ENCODE measurements around the gene DLG2.

Gene DLG2

GRCh38 chr11:84720706-84721402, 906.3 kb downstream of the DLG2 start:
- DNase-seq: peak in 1 of 2 donors; percentile 1

- DNase-seq: no peak
Observed at GRCh38 chr11:84719935-84720577, 907.1 kb downstream of the DLG2 start.

DNA sequence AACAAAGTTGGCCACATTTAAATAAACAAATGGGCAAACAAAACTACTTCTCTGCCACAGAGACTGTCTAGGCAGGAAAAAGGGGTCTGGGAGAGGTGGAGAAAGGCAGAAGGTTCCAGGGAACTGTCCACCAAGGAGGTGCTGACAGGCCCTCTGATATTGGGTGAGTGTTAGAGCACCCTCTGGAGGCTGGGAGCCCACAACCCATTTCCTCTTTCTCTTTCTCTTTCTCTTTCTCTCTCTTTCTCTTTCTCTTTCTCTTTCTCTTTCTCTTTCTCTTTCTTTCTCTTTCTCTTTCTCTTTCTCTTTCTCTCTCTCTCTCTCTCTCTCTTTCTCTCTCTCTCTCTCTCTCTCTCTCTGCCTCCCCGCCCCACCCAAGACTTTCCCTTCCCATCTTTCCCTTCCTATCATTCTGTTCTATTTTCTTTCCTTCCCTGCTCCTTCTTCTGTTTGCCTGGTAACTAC, 912.8 kb downstream of the DLG2 start:
- peak in 1 of 2 donors; percentile 1 for DNase-seq

DNA sequence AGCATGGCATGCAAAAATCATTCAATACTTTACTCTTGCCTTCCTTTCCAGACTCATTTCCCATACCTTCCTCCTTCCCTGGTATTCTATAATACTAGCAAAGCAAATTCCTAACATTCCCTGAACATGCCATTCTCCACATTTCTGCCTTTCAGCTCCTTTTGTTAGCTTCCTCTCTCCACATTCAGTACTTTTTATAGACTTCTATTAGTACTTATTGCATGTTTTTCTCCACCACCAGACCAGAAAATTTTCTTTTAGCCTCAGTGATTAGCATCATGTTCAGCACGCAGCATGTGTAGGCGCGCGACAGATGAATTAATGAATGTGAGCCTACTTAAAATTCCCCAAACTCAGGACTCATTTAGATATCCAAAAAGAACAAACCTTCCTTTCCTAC, 935.3 kb downstream of the DLG2 start:
- DNase-seq: no peak

- no peak for DNase-seq
Observed at GRCh38 chr11:84687433-84687832, 939.7 kb downstream of the DLG2 start.

DNA sequence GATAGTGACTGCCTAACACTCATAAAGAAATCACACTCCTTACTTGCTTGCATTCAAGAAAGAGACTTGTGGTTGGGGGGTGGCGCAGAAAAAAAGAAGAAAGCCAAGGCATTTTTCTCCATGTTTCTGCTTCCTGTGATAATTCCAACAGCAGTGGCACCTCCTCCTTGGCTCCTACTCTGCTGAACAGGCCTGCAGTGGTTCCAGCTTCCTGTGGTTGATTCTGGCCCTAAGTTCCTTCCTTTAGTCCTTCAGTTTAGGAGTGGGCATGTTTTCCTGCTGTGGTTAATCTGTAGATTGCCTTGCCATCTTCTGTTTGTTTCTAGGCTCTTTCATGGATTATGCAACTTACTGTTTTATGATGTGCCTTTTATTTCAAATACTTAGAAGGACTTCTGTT, 940.4 kb downstream of the DLG2 start:
- no peak for DNase-seq

DNA sequence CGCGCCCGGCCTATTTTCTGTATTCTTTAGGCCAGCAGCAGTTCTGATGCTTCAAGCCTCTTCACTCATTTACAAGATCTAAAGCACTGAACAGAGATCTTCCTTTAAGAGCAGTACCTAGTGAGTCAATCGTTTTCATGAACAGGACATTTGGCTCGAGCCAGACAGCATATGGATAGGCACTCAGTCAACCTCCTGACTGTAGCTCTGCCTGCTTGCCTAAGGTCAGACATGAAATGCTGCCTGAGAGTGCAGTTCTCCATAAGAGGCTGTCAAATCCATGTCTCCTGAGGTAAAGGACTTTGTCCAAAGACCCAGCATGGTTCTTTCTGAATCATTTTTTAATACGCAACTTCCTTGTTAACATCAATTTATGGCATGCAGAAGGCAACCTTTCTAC, 941.2 kb downstream of the DLG2 start:
- DNase-seq: no peak

- no peak for DNase-seq
Observed at GRCh38 chr11:84685149-84685548, 942.0 kb downstream of the DLG2 start.

DNA sequence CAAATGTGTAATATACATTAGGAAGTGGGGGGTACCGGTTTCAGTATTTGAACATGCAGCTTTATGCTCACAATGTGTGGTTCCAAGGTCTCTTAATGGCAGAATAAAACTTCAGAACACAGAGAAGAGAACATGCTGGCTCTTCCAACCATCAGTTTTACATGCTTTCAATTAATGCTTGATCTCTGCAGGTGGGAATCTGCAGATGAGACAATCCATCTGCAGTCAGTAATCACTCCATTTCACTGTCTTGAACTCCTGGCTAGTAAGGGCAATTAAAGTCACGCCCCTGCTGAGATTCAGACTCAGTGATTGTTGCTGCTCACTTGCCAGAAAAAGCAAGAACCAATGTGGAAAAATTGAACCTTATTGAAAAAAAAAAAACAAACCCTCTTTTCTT, 945.7 kb downstream of the DLG2 start:
- DNase-seq: no peak

- no peak for DNase-seq
Observed at GRCh38 chr11:84675396-84676025, 951.6 kb downstream of the DLG2 start.

DNA sequence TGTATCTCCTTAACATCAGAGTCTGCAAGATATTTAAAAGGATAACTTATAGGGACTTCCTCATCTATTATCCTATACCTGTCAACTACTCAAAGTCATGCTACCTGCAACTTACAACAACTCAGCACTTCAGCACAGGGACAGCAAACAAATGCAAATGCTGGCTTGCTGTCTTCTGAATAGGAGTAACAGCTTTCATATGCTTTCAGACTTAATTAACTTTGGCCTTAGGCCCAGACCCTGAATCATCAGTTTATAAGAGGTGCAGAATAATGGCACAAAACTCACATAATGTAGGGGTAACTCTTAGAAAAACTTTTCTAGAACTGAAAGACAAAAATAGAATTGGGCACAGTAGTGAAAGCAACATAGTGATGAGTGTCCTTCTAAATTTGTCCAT, 953.4 kb downstream of the DLG2 start:
- DNase-seq: no peak

DNA sequence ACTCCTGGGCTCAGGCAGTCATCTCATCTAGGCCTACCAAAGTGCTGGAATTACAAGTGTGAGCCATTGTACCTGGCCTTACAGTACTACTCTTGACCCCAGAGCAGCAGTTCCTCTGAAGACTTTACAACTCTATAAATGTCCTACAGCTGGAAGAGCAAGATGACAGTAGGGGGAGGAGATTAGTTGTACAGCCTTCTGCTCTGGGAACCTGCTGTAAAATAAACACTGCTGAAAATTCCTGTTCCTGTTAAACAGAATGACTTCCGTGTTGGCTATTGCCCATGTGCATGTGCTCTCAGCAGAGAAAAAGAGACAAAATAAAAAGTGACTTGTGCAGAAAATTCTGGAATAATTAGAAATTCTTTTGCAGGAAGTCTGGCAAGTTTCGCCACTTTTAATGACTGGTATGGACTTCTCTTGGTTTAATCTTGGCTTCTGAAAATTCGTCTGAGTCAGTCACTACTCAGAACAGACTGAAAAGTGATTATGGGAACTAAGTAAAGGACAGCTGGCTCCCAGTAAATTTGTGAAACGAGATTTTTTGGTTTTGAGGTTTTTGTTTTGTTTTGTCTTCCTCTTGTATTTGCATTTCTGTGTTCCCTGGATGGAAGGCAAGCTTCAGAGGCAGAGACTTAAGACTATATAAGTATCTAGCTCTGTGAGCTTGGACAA, 955.7 kb downstream of the DLG2 start:
- no peak for DNase-seq

- DNase-seq: no peak
Observed at GRCh38 chr11:84663731-84664130, 963.4 kb downstream of the DLG2 start.

DNA sequence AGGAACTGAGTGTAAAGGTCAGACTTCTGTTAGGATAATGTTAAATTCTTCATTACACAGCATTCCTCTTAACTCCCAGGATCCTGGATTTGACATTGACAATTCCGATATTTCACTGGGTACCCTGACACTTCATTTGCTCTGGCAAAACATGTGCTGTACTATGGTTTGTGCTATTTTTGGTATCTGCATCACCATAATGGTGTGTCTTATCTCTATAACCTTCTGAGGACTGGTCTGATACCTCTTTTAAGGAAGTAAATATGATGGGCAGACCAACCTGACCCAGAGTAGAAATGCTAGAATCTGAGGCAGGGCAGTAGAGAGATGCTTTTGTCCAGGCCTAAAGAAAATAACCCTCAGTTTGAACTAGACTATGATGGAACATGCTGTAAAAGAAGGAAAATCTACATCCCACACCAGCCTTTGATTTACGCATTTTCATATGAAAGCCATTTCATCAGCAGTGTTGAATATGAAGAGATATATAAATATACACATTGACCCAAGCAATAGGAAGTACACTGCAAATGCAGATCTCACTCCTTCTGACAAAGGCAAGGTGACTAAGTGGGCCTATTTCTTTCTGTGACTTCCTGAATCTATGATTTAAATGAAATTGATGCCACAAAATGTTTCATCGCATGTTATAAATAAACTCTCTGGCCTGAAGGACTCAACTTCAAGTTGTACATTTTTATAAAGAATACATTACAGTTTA, 966.7 kb downstream of the DLG2 start:
- DNase-seq: no peak

- no peak for DNase-seq
Observed at GRCh38 chr11:84655712-84656111, 971.4 kb downstream of the DLG2 start.

DNA sequence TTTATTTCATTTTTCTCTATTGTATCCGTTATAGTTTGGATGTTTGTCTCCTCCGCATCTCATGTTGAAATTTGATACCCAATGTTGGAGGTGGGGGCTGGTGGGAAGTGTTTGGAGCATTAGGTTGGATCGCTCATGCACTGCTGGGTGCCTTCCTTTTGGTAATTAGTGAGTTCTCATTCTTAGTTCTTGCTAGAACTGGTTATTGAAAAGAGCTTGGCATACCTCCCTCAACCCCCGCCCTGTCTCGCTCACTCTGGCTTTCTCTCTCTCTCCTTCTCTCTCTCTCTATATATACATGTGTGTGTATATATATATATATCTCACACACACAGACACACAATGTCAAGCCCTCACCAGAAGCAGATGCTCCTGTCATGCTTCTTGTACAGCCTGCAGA, 978.7 kb downstream of the DLG2 start:
- no peak for DNase-seq

- no peak for DNase-seq
Observed at GRCh38 chr11:84645988-84646694, 981.0 kb downstream of the DLG2 start.

DNA sequence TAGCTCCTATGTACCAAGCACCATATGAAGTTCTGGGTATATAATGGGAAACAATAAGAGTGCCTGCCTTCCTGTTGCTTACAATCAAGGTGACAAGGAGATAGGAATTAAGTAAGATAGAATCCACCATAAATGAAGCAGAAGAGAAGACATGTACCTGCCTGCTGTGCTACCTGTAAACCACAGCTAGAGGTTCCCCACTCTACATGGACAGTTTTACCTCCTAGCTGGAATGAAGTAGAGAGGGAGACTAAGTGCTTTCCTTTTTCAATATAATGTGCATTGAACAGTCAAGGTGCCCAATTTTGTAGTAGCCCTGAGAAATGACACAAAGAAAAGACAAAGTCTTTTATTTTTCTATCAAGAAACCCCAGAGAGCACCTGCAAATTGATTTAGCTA, 984.6 kb downstream of the DLG2 start:
- DNase-seq: no peak

GRCh38 chr11:84634309-84634708, 992.8 kb downstream of the DLG2 start:
- DNase-seq: no peak

DNA sequence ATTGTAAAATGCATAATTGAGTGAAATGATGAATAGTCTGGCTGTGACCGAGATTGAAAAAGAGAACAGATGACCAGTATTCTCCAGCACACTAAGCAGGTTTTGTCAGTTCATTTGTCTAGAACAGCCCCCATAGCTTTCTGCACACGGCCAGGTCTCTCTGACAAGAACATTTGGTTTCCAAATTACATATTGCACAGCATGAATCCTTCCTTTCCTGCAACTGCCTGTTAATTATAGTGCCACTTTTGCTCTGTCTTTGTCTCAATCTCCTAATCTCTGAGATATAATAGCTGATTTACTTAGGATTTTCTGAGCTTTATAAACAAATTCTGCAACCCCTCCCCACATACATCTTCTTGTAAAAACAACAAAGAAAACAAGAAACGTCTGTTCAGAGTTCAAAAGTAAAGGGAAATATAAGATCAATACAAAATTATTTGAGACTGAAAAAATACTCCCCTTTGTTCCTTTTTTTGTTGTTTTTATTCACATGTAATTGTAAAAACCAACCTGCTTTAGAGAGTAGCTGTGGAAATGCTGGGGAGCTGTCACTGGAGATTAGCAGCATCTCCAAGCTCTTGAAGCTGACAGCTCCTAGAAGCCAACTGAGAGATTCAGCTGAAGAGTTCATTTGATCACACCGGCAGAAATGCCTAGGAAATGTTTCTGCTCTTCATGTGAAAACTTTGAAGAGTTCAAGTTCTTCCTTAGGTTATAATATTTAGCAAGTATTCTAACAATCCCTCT, 998.1 kb downstream of the DLG2 start:
- no peak for DNase-seq

- DNase-seq: no peak
Observed at GRCh38 chr11:84626256-84626655, 1000.9 kb downstream of the DLG2 start.

DNA sequence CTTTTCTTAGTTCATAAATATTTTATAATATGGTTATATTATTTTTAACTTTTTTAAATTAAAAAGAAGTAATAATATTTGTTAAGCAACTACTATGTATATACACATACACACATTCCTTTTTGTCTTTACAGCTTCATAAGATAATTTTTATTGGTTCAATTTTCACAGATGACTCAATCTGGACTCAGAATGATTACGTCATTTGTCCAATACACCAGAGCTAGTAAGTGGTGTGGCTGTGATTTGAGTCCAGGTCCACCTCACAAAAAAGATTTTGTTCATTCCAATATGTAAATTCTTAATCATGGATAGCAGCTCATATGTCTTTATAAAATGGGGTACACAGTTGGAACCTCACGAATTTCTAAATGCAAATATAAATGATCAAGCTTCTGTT, 1014.5 kb downstream of the DLG2 start:
- DNase-seq: no peak

Data from CD4-positive, alpha-beta T cell treated with Interleukin-1 beta for 1 hour (primary cell).